ENCODE data around the gene TMOD2.

The TMOD2 gene

GRCh38 chr15:51814606-51815005, 63.2 kb downstream of the TMOD2 start:
- H3K27me3 ChIP-seq (ENCODE audit: insufficient read depth, low read length), result no peaks in the 10 kb centered on the region
- no peaks in the 10 kb centered on the region for H3K36me3 ChIP-seq (ENCODE audit: insufficient read depth, low read length)

GRCh38 chr15:51816611-51817010, 65.2 kb downstream of the TMOD2 start:
- no peak overlapping the region for H3K27ac ChIP-seq (ENCODE audit: low read depth, low read length)
- no peaks in the 10 kb centered on the region for H3K27me3 ChIP-seq (ENCODE audit: insufficient read depth, low read length)
- H3K4me3 ChIP-seq (ENCODE audit: low read depth, low read length), result no peak overlapping the region
- no peak overlapping the region for H2AFZ ChIP-seq (ENCODE audit: low read length, unreplicated experiment)
- H3K79me2 ChIP-seq (ENCODE audit: control insufficient read depth, insufficient read depth, low read length, unreplicated experiment), result no peaks in the 10 kb centered on the region
- no peaks in the 10 kb centered on the region for H3K4me1 ChIP-seq (ENCODE audit: control insufficient read depth, insufficient read depth, low read length, unreplicated experiment)
- no peaks in the 10 kb centered on the region for H3K36me3 ChIP-seq (ENCODE audit: insufficient read depth, low read length)

More at GRCh38 chr15:51814606-51815005, 63.2 kb downstream of the TMOD2 start:
- H2AFZ ChIP-seq (ENCODE audit: low read length, unreplicated experiment), result no peak overlapping the region
- H3K27ac ChIP-seq (ENCODE audit: low read depth, low read length), result no peak overlapping the region
- no peaks in the 10 kb centered on the region for H3K4me1 ChIP-seq (ENCODE audit: control insufficient read depth, insufficient read depth, low read length, unreplicated experiment)
- no peak overlapping the region for H3K4me3 ChIP-seq (ENCODE audit: low read depth, low read length)
- no peaks in the 10 kb centered on the region for H3K79me2 ChIP-seq (ENCODE audit: control insufficient read depth, insufficient read depth, low read length, unreplicated experiment)

- no peak overlapping the region for H3K27ac ChIP-seq (ENCODE audit: low read depth, low read length)
- no peaks in the 10 kb centered on the region for H3K36me3 ChIP-seq (ENCODE audit: insufficient read depth, low read length)
- H3K4me3 ChIP-seq (ENCODE audit: low read depth, low read length), result no peak overlapping the region
- no peak overlapping the region for H2AFZ ChIP-seq (ENCODE audit: low read length, unreplicated experiment)
- no peaks in the 10 kb centered on the region for H3K4me1 ChIP-seq (ENCODE audit: control insufficient read depth, insufficient read depth, low read length, unreplicated experiment)
- no peaks in the 10 kb centered on the region for H3K79me2 ChIP-seq (ENCODE audit: control insufficient read depth, insufficient read depth, low read length, unreplicated experiment)
- no peaks in the 10 kb centered on the region for H3K27me3 ChIP-seq (ENCODE audit: insufficient read depth, low read length)
Measured at GRCh38 chr15:51818150-51818549, 66.8 kb downstream of the TMOD2 start.

- Histone ChIP-seq H3K4me1 (ENCODE audit: control insufficient read depth, insufficient read depth, low read length, unreplicated experiment) (peaks cover 9% of the 10 kb centered on the region), H3K36me3 (ENCODE audit: insufficient read depth, low read length) (no peaks in the 10 kb centered on the region), H3K4me3 (ENCODE audit: low read depth, low read length) (no peak overlapping the region), H2AFZ (ENCODE audit: low read length, unreplicated experiment) (peak overlapping the region; percentile 10), H3K79me2 (ENCODE audit: control insufficient read depth, insufficient read depth, low read length, unreplicated experiment) (peaks cover 15% of the 10 kb centered on the region), H3K27me3 (ENCODE audit: insufficient read depth, low read length) (no peaks in the 10 kb centered on the region), H3K27ac (ENCODE audit: low read depth, low read length) (no peak overlapping the region)
Measured at GRCh38 chr15:51825698-51826097, 74.3 kb downstream of the TMOD2 start.

- Histone ChIP-seq H2AFZ (ENCODE audit: low read length, unreplicated experiment) (peak overlapping the region; percentile 59), H3K27ac (ENCODE audit: low read depth, low read length) (no peak overlapping the region), H3K4me1 (ENCODE audit: control insufficient read depth, insufficient read depth, low read length, unreplicated experiment) (peaks cover 31% of the 10 kb centered on the region), H3K36me3 (ENCODE audit: insufficient read depth, low read length) (no peaks in the 10 kb centered on the region), H3K27me3 (ENCODE audit: insufficient read depth, low read length) (no peaks in the 10 kb centered on the region), H3K4me3 (ENCODE audit: low read depth, low read length) (peak overlapping the region; percentile 93), H3K79me2 (ENCODE audit: control insufficient read depth, insufficient read depth, low read length, unreplicated experiment) (peaks cover 46% of the 10 kb centered on the region)
Measured at GRCh38 chr15:51828621-51829375, 77.4 kb downstream of the TMOD2 start.

- Histone ChIP-seq H3K27ac (ENCODE audit: low read depth, low read length) (peak within 1 kb of the TSS; percentile 83), H3K36me3 (ENCODE audit: insufficient read depth, low read length) (no peaks in the 10 kb centered on the region), H2AFZ (ENCODE audit: low read length, unreplicated experiment) (peak within 1 kb of the TSS; percentile 74), H3K79me2 (ENCODE audit: control insufficient read depth, insufficient read depth, low read length, unreplicated experiment) (peaks cover 54% of the 10 kb centered on the region), H3K4me1 (ENCODE audit: control insufficient read depth, insufficient read depth, low read length, unreplicated experiment) (peaks cover 32% of the 10 kb centered on the region), H3K4me3 (ENCODE audit: low read depth, low read length) (peak within 1 kb of the TSS; percentile 93), H3K27me3 (ENCODE audit: insufficient read depth, low read length) (no peaks in the 10 kb centered on the region)
Measured at GRCh38 chr15:51829376-51830275, 78.2 kb downstream of the TMOD2 start, which contains the start of gene TMOD3. Gene TMOD3 (plus strand): TSS chr15:51829653. CDS start chr15:51862885, 33,232 bp downstream.

- Histone ChIP-seq H3K4me1 (ENCODE audit: control insufficient read depth, insufficient read depth, low read length, unreplicated experiment) (peaks cover 39% of the 10 kb centered on the region), H3K79me2 (ENCODE audit: control insufficient read depth, insufficient read depth, low read length, unreplicated experiment) (peaks cover 61% of the 10 kb centered on the region), H2AFZ (ENCODE audit: low read length, unreplicated experiment) (peak overlapping the region; percentile 74), H3K27ac (ENCODE audit: low read depth, low read length) (peak overlapping the region; percentile 83), H3K4me3 (ENCODE audit: low read depth, low read length) (peak overlapping the region; percentile 93), H3K27me3 (ENCODE audit: insufficient read depth, low read length) (no peaks in the 10 kb centered on the region), H3K36me3 (ENCODE audit: insufficient read depth, low read length) (no peaks in the 10 kb centered on the region)
Measured at GRCh38 chr15:51830276-51830806, 78.9 kb downstream of the TMOD2 start.

GRCh38 chr15:51833772-51834171, 82.4 kb downstream of the TMOD2 start:
- no peaks in the 10 kb centered on the region for H3K27me3 ChIP-seq (ENCODE audit: insufficient read depth, low read length)

GRCh38 chr15:51837792-51838251, 86.4 kb downstream of the TMOD2 start:
- Histone ChIP-seq H3K79me2 (ENCODE audit: control insufficient read depth, insufficient read depth, low read length, unreplicated experiment) (peaks cover 97% of the 10 kb centered on the region), H2AFZ (ENCODE audit: low read length, unreplicated experiment) (no peak overlapping the region), H3K27ac (ENCODE audit: low read depth, low read length) (peak overlapping the region; percentile 6; the same call in 1 of the 2 replicates), H3K4me1 (ENCODE audit: control insufficient read depth, insufficient read depth, low read length, unreplicated experiment) (peaks cover 66% of the 10 kb centered on the region), H3K4me3 (ENCODE audit: low read depth, low read length) (peak overlapping the region; percentile 23; the same call in 1 of the 2 replicates), H3K36me3 (ENCODE audit: insufficient read depth, low read length) (no peaks in the 10 kb centered on the region), H3K27me3 (ENCODE audit: insufficient read depth, low read length) (no peaks in the 10 kb centered on the region)

More at GRCh38 chr15:51833772-51834171, 82.4 kb downstream of the TMOD2 start:
- H3K4me1 ChIP-seq (ENCODE audit: control insufficient read depth, insufficient read depth, low read length, unreplicated experiment), result peaks cover 63% of the 10 kb centered on the region
- peaks cover 94% of the 10 kb centered on the region for H3K79me2 ChIP-seq (ENCODE audit: control insufficient read depth, insufficient read depth, low read length, unreplicated experiment)
- no peaks in the 10 kb centered on the region for H3K36me3 ChIP-seq (ENCODE audit: insufficient read depth, low read length)
- no peak overlapping the region for H2AFZ ChIP-seq (ENCODE audit: low read length, unreplicated experiment)
- H3K4me3 ChIP-seq (ENCODE audit: low read depth, low read length), result peak overlapping the region; percentile 52
- H3K27ac ChIP-seq (ENCODE audit: low read depth, low read length), result no peak overlapping the region

GRCh38 chr15:51838270-51838669, 86.9 kb downstream of the TMOD2 start:
- Histone ChIP-seq H3K79me2 (ENCODE audit: control insufficient read depth, insufficient read depth, low read length, unreplicated experiment) (peaks cover 97% of the 10 kb centered on the region), H3K4me1 (ENCODE audit: control insufficient read depth, insufficient read depth, low read length, unreplicated experiment) (peaks cover 66% of the 10 kb centered on the region), H2AFZ (ENCODE audit: low read length, unreplicated experiment) (no peak overlapping the region), H3K27me3 (ENCODE audit: insufficient read depth, low read length) (no peaks in the 10 kb centered on the region), H3K36me3 (ENCODE audit: insufficient read depth, low read length) (no peaks in the 10 kb centered on the region), H3K27ac (ENCODE audit: low read depth, low read length) (no peak overlapping the region), H3K4me3 (ENCODE audit: low read depth, low read length) (no peak overlapping the region)
